ENCODE measurements around the gene PNP.
"Not testable (repeated sequence)": the region's sequence is repeated elsewhere in the genome, so short reads cannot be mapped to it uniquely, and the experiment has no call there.

PNP gene

DNA sequence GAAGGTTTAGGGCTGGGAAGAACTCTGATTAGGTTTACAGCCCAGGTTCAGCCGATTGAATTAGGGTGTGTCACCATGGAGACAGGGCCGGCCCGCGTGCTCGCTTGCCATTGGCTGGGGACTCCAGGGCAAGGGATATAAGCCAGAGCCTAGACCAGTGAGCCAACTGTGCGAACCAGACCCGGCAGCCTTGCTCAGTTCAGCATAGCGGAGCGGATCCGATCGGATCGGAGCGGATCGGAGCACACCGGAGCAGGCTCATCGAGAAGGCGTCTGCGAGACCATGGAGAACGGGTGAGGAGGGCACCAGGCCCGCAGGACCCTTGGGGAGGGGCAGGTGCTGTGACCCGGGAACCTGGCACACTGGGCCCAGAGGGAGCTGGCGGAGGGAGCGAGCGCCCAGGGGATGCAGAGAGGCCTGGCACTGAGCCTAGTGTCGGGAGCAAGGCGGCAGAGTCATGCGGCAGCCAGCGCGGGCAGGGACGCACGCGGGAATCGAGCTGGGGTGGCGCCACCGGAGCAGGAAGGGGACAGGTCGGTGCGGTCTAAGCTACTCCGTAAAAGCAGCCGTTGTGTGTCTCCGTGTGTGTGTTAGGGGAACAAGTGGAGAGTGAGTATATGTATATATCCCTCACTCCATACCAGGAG lies at the start of gene PNP:
Gene PNP, plus strand, starts transcription at position 165 of the 648 bp plus-strand sequence. Its CDS starts 119 bp downstream, at position 284.
- no peak for FAIRE-seq

DNA sequence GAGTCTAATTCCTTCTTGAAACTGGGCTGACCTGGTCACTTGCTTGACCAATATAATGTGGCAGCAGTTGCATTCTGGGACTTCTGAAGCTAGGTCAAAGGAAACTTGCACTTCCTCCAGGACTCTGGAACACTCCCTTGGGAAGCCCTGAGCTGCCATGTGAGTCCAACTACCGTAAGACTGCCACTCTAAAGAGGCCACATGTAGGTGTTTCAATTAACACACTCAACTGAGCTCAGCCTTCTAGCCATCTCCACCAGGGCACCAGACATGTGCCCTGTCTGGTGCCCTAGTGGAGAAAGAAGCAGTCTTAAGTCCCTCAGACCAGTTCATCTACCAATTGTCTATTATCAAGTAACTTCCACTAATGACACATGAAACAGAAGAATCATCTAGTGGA lies 49.8 kb upstream of the PNP start:
- no peak for FAIRE-seq

DNA sequence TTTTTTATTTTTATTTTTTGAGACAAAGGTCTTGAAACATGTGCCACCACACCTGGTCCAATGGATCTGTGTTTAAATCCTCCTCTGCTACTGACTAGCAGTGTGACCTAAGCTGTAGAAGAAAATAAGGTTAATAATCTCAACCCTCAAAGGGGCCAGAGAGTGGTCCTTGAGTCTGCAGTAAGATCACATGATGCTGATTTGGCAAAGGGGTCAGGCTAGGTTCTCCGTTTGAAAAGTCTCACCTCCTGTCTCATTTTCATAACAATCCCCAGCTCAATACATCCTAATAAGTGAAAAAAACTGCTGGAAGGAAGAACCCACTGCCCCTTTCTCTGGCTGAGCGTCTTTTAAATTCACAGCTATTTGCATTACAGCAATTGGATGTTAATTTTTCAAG lies 47.9 kb upstream of the PNP start:
- no peak for FAIRE-seq

DNA sequence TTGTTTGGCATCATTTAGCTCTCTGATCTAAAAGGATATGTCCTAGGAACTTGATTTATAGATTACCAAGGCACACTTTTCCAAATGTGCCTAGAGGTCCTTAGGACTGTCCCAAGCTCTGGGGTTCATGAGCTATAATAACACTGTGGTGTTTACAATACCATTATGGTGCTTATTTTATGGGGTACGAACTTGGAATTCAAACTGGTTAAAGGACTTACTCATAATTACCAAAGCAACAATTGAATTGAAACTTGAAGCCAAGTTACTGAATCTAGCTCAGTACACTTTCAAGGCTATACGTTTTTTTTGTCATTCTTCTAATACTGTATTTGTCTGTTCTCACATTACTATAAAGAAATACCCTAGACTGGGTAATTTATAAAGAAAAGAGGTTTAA lies 46.3 kb upstream of the PNP start:
- FAIRE-seq: no peak

DNA sequence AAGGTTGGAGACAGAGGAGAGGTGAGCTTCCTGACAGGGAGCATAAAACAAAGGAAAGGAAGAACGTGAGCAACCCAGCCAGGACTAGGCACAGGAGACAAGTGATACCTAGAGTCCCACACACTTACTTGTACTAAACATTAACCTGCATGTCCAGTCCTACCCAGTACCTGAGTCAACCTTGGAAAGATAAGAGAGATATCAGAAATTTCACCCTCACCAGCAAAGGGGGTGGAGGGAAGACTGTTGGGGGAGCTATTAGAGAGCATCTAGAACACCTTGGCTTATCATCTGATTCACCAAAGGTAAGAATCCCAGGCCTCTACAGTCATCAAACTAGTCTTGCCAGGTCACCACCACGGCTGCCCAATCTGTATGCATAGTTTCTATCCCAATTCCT lies 44.4 kb upstream of the PNP start:
- FAIRE-seq: no peak

DNA sequence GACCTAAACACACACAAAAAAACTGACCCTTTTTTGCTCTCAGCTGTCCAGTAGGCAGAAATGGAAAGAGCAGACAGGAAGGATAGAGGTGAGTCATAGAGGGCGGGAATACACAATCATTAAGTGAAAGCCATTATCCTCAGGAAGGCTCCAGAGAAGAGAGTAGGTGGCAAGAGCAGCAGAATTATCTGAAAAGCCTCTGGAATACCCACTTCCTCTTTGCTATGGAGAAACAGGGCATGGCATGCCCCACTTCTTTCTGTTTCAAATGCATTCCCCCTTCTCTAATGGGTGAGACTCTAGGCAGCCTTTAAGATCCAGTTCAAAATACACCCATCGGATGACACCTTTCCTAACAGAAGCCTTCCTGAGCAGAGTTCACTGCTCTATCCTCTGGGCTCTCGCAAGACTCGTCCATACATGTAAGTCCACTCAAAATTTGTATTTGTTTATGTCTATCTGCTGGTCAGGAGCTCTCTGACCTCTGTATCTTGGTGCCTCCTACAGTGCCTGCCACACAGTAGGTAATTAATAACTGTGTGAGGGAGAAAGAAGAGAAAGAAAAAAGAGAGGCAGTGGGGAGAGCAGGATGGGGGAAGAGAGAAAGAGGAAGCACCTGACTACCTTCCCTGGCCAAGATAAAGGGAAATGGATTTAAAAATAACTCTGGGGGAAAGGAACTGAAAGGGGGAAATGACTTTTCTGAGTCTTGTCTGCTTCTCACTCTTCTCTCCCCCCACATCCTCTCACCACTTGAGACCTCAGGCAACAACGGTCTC lies 41.8 kb upstream of the PNP start:
- no peak for FAIRE-seq

DNA sequence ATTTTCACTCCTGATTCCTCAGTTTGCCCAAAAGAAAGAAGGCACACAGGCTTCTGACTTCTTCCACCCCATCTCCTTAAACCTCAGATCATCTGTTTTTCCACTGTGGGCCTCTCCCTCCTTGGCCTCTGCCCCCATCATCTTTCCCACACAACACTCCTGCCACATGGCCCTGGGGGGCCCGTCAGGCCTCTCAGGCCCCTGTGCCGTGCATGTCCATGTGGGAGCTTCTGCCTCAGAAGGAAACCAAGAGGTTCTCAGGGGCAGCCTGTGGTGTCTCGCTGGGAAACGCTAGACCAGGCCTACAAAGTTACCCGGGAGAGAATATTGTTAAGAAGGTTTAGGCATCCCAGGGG lies 41.2 kb upstream of the PNP start:
- no peak for FAIRE-seq

DNA sequence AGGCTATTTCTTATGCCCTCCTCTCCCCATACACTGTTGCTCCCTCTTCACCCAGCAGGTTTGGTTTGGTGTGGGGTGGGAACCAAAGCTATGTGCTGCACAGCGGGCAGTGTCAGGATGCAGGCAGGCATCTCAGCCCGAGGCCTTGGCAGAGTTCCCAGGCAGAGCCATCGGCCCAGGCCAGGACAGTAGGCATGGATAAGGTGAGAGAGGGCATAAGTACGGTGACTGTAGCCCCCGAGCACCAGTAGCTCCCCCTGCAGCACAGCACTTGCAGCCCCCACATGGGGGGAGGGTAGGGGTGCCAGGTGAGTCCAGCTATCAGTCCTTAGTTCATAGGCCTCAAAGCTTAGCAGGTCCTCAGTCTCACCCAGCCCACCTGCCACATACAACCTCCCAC lies 40.4 kb upstream of the PNP start:
- FAIRE-seq: no peak

DNA sequence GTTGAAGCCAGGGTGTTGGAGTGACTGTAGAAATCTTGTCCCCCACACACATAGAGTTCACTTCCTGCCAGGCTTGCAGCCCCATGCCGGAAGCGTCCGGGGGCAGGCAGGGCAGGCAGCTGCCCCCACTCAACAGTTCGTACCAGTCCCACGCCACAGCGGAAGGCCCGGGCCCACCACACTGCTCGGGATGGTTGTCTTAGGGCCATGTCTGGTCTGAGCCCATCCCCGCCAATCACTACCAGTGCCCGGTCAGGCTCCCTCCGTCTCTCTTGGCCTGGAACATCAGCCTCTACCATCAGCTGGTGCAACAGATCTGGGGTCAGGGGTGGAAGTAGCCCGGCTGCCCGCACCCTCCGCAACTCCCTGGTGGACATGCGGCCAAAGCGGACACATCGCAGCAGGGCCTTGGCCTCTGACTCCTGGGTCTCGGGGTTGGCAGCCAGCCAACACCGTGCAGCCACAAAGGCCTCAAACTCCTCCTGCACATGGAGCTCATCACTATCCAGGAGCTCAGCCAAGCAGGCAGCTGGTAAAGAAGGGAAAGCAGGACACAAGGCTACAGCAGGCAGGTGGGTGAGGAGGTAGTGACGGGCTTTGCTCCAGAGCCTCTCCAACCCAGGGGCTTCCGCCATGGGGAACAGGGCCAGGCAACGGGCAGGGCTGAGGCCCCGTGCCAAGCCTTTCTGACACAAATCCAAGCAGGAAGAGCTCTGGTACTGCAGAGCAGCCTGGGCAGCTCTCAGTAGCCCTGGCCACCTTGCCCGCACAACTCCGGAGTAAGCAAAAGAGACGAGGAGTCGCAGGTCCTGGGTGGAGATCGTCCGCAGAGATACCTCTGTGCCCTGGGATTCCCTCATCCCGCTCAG lies 39.2 kb upstream of the PNP start:
- no peak for FAIRE-seq

DNA sequence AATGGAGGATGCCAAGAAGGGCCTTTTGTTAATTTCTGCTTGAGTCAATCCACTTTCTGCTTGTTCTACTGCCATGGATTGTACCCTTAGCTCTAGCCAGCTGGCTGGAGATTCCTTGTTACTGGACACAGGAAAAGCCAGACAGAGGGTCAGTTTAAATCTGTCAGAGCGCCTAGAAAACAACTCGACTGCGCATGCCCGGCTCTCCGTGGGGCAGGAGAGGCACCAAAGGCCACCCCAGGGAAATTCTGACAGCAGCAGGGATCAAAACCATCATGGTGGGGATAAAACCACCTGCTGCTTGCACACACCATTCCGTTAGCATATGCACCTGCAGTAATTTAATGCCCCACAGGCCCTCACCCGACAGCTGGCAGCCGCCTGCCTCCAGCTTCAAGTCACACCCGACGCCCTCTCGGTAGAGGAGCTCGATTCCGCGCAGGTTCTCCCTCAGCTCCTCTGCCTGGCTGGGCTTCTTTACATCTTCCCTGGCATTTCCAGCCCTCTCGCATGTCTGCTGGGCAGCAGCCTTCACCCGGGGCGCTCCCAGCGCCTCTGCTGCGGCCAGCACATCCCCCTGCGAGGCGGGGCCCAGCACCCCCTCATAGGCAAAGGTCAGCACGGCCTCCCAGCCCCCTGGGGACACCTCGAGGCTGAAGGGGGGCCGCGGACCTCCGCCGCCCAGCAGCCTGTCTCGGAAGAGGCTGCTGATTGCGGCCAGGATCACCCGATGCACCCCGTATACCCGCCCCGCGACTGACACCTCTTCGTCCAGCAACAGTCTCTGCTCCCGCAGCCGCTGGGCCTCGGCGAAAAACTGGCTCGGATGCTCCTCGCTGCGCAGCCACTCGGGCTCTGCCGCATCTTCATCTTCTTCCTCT lies 34.3 kb upstream of the PNP start:
- no peak for FAIRE-seq

DNA sequence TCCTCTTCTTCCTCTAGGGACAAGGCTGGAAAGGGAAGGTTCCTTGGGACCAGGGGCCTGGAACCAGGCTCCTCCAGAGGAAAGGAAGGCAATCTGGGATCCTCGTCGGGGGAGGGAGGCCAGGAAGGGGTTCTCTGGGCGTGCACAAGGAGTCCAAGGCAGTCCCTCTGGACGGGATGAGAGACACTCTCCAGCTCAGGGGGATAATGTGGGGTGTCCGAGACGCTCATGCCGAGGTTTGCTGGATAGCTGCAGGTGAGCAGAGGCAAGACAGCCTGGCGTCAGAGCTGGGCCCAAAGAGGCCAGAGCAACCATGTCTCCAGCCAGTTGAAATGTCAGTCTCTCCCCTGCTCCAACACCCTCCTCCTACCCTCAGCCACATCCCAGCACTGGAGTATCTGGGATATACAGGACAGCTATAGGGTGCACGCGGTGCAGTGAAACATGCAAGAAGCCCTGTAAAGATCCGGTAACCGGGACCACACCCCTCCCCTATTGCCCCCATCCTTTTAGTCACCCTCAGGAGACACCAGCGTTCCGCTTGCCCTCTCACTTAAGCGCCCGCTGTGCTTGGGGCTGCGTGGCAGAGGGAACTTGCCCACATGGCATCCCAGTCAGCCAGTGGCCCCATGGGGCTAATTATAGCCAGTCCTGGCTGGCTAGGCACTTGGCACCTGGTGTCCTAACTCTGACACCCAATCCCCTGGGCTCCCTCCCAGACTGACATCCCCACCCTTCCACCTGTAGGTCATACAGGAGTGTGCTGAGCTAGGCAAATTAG lies 33.4 kb upstream of the PNP start, which contains the start of gene KLHL33:
Gene KLHL33, minus strand, starts transcription at position 585 of the 781 bp plus-strand sequence. Its CDS starts 355 bp downstream, at position 230.
- FAIRE-seq: no peak

DNA sequence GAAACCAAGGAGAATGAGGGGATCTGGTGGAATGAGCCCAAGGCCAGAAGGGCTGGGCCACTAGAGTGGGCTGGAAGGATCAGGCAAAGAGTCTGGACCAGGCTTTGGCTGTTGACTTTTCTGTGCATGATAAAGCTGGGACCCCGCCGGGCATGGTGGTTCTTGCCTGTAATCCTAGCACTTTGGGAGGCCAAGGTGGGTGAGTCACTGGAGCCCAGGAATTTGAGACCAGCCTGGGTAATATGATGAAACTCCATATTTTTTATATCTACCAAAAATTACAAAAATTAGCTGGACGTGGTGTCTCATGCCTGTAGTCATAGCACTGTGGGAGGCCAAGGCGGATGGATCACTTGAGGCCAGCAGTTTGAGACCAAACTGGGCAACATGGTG lies 32.8 kb upstream of the PNP start:
- no peak for FAIRE-seq

DNA sequence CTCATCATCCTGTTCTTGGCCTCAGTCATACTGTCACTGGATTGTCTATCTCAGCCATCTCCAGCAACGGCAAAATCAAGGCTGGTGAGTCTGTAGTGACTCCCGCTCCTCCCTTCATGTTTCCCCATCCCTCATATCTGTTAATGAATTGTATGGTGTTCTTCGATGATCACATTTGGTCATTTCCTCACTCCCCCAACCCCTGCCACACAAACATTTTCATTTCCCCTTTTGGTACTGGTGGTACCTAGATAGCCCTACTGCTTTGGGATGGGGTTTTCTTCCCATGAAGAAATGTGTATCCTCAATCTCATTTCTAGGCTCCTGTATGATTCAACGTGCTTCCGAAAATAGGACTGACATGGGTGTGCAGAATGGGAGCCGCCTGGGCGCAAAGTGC lies 30.5 kb upstream of the PNP start:
- FAIRE-seq: no peak

DNA sequence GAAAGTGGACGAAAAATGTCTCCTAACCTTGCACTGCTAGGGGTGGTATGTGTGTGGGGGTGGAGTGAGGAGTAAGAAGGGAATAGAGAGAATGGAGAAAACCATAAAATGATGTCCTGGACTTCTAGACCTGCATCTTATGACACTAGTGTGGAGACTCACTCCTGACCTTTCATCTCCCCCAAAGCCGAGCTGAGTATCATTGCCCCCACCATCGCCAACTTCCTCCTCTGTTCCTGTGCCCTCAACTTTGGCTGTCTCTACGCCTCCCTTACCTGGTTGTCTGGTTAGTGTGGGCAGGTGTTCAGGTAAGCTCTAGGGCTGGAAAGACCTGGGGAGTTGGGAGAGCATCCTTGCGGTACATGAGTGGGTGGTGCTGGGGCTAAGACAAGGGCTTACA lies 28.7 kb upstream of the PNP start:
- FAIRE-seq: no peak

DNA sequence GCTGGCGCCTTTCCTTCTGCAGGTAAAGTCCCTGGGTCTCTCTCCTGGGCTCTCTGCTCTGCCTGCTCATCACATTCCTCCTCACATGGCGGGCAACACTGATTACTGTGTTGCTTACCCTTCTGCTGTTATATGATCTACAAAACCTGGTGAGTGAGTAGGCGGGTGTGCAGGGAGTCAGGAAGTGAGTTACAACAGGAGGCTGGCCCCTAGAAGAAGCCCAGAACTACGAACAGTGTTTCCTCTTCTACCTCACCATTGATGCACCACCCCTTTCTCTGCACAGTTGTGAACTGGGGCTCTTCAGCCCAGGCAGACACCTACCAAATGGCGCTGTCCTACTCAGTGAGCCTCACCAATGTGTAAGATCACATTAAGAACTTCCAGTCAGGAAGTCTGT lies 28.3 kb upstream of the PNP start:
- no peak for FAIRE-seq

DNA sequence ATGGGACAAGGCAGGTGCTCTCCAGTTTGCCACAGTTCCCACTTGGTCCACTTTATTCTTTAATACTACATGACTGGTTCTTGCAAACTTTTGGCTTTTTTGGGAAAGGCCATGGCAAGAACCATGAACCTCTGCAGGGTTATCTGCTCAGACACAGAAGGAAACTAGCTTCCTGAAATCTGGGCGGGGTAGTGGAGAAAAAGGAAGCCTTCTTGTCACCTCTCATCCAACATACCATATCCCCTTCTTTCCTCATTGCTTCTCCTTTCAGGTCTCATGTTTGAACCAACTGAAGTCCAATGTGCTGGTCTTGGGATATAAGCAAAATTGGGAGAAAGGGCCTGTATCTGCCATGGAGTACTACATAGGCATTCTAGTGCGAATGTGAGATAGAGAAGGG lies 27.7 kb upstream of the PNP start:
- no peak for FAIRE-seq

DNA sequence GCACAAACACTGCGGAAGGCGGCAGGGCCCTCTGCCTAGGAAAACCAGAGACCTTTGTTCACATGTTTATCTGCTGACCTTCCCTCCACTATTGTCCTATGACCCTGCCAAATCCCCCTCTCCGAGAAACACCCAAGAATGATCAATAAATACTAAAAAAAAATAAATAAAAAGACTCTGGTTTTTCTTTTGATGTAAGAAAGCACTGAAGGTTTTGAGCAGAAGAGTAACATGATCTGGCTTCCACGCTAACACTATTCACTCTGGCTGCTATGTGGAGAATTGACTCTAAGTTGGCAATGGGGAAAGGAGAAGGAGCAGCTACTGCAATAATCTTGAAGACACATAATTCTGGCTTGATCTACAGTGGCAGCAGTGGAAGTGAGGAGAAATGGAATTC lies 25.6 kb upstream of the PNP start:
- FAIRE-seq: not testable (repeated sequence)

DNA sequence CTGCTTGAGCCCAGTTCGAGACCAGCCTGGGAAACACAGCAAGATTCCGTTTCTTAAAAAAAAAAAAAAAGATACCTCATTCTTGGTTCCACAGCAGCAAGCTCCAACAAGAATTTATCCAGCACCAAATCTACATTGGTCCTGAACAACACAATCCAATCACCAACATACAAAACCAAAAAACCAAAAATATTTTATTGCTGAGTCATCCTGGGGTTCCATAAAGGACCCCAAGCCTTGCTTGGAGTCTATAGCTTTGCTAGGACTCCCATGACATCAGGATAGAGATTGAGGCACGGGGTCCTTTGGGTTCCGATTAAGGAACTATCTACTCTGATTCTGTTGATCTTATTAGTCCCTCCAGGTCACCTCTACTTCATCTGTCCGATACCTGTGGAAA lies 22.3 kb upstream of the PNP start:
- FAIRE-seq: no peak

DNA sequence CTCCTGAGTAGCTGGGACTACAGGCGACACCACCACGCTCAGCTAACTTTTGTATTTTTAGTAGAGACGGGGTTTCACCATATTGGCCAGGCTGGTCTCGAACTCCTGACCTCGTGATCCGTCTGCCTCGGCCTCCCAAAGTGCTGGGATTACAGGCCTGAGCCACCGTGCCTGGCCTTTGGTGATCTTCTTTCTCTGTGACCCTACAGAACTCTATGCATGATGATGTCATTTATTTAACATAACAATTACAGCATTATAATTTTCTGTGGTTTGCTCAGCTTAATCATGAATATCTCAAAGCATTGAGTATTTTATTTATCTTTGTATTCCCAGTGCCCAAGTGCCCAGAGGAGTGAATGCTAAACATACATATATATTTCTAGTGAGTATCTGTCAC lies 16.4 kb upstream of the PNP start:
- FAIRE-seq: not testable (repeated sequence)

DNA sequence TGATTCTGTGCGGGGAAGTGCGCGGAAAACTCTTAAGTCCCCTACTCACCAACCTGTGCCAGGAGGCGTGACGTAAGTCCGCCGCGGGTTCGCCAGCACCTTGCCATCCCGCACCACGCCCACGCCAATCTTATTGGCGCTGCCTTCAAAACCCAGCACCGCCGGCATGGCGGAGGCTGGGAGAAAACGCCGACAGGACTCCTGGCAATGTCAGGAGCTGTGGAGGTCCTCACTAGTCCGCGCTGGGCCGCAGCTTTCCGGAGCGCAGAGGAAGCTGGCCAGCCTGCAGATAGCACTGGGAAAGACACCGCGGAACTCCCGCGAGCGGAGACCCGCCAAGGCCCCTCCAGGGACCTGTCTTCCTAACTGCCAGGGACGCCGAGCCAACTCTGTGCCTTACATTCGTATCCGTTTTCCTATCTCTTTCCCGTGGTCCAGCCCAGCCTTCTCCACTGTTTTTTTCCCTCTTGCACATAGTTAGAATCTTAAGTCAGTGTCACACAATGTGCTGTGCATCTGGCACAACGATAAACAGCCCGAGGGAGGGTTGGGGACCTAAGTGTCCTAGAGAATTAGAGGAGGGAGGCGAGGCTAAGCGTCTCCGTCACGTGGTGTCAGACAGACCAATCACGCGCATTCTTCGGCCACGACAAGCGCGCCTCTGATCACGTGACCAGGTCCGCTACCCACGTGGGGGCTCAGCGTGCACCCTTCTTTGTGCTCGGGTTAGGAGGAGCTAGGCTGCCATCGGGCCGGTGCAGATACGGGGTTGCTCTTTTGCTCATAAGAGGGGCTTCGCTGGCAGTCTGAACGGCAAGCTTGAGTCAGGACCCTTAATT lies 14.5 kb upstream of the PNP start, which contains the start of the genes APEX1 and OSGEP:
Gene APEX1, plus strand, starts transcription at position 711 of the 839 bp plus-strand sequence. CDS start 420 bp downstream, outside the sequence.
Gene OSGEP, minus strand, starts transcription at position 297 of the 839 bp plus-strand sequence. Its CDS starts 129 bp downstream, at position 168.
- peak; percentile 91 for FAIRE-seq
